Liver (tissue), 9 donors: ENCODE data around the gene PPID. TPM values are rescaled to one million over a fixed set of nuclear protein-coding genes. Genes with fewer than 3 reads are reported as not detected.
"Not testable (repeated sequence)": the region's sequence is repeated elsewhere in the genome, so short reads cannot be mapped to it uniquely, and the experiment has no call there.

Source experiments
- DNase-seq: peaks from one replicate; pipeline ENCODE4 v3.0.0-alpha.2; 2017; ENCODE audit warnings: low spot score
- H3K27ac ChIP-seq, 2 donors: one replicate each; pipeline ENCODE4 v1.7.0; 2013; ENCODE audit warnings: inconsistent platforms in 2 of 2, low read length in 2 of 2, control low read depth in 1 of 2, low read depth in 1 of 2, mild to moderate bottlenecking in 1 of 2
- H3K27me3 ChIP-seq, 4 donors: one replicate each; pipeline versions ENCODE4 v1.6.1 to v1.7.0; 2013; ENCODE audit warnings: low read length in 3 of 4, inconsistent platforms in 1 of 4, mild to moderate bottlenecking in 1 of 4, moderate library complexity in 1 of 4; ENCODE audit not compliant: control insufficient read depth in 4 of 4, insufficient read depth in 4 of 4
- H3K36me3 ChIP-seq, 4 donors: one replicate each; pipeline versions ENCODE4 v1.6.1 to v1.7.0; 2013; ENCODE audit warnings: low read length in 3 of 4, mild to moderate bottlenecking in 3 of 4, low read depth in 1 of 4, moderate library complexity in 1 of 4; ENCODE audit not compliant: control insufficient read depth in 4 of 4, insufficient read depth in 3 of 4
- H3K4me1 ChIP-seq, 4 donors: one replicate each; pipeline versions ENCODE4 v1.6.1 to v1.7.0; 2013; ENCODE audit warnings: low read length in 3 of 4, mild to moderate bottlenecking in 3 of 4, moderate library complexity in 1 of 4; ENCODE audit not compliant: control insufficient read depth in 4 of 4, insufficient read depth in 4 of 4
- H3K4me3 ChIP-seq, 3 donors: one replicate each; pipeline versions ENCODE4 v1.6.1 to v1.7.0; 2013; ENCODE audit warnings: low read length in 3 of 3, control low read depth in 1 of 3, low read depth in 1 of 3, mild to moderate bottlenecking in 1 of 3
- H3K9ac ChIP-seq, 2 donors: one replicate each; pipeline ENCODE4 v1.7.0; 2013; ENCODE audit warnings: low read length in 2 of 2, mild to moderate bottlenecking in 2 of 2, moderate library complexity in 2 of 2, control low read depth in 1 of 2, low read depth in 1 of 2
- H3K9me3 ChIP-seq, 4 donors: one replicate each; pipeline versions ENCODE4 v1.6.1 to v1.7.0; 2013; ENCODE audit warnings: low read length in 3 of 4; ENCODE audit not compliant: control insufficient read depth in 4 of 4
- EGR1 ChIP-seq, 2 donors: IDR thresholded peaks; 2 replicates each; pipeline ENCODE4 v1.6.1; 2016 to 2018; ENCODE audit warnings: antibody characterized with exemption in 2 of 2, low read depth in 2 of 2
- FOXA2 ChIP-seq: IDR thresholded peaks from 2 replicates; pipeline ENCODE4 v1.6.1; 2016; ENCODE audit warnings: antibody characterized with exemption
- GABPA ChIP-seq, 2 donors: IDR thresholded peaks in 1 of 2; conservative IDR thresholded peaks in 1 of 2; 2 replicates each; pipeline ENCODE4 v1.6.1; 2016; ENCODE audit warnings: antibody characterized with exemption in 2 of 2, mild to moderate bottlenecking in 1 of 2, moderate library complexity in 1 of 2
- HNF4A ChIP-seq, 2 donors: conservative IDR thresholded peaks; 2 replicates each; pipeline ENCODE4 v1.6.1; 2016; ENCODE audit warnings: antibody characterized with exemption in 2 of 2, mild to moderate bottlenecking in 2 of 2
- HNF4G ChIP-seq: IDR thresholded peaks from 2 replicates; pipeline ENCODE4 v1.6.1; 2016; ENCODE audit warnings: antibody characterized with exemption
- JUND ChIP-seq, 2 donors: IDR thresholded peaks; 2 replicates each; pipeline ENCODE4 v1.6.1; 2016; ENCODE audit warnings: antibody characterized with exemption in 2 of 2
- NR2F2 ChIP-seq: IDR thresholded peaks from 2 replicates; pipeline ENCODE4 v1.6.1; 2016; ENCODE audit warnings: antibody characterized with exemption
- RAD21 ChIP-seq, 2 donors: IDR thresholded peaks; 2 replicates each; pipeline ENCODE4 v1.6.1; 2016; ENCODE audit warnings: antibody characterized with exemption in 2 of 2, mild to moderate bottlenecking in 2 of 2
- SP1 ChIP-seq: IDR thresholded peaks from 2 replicates; pipeline ENCODE4 v1.6.1; 2018; ENCODE audit warnings: antibody characterized with exemption, mild to moderate bottlenecking
- TAF1 ChIP-seq: conservative IDR thresholded peaks from 2 replicates; pipeline ENCODE4 v1.6.1; 2016; ENCODE audit warnings: antibody characterized with exemption, mild to moderate bottlenecking
- WGBS: extraction: QIAGEN DNeasy Blood & Tissue Kit; methylation state at CpG from one replicate; pipeline ENCODE4 v1.1.7; 2013; 5-methylcytosine and 5-hydroxymethylcytosine counted together
- polyA plus RNA-seq, 2 donors: library from polyadenylated mRNA; stranded (reverse) in 1 of 2; unstranded in 1 of 2; fragments of 200-250 nt in 1 of 2; fragments of >200 nt in 1 of 2; fragmentation: Nextera tagmentation in 1 of 2; extraction: Ambion mirVana in 1 of 2; gene quantifications; one replicate each; pipeline versions ENCODE4 v1.2.1 to v1.2.3, GENCODE V29; 2013 to 2015
- total RNA-seq, 2 donors: library from RNA; depleted of rRNA; stranded (reverse); fragments of >200 nt; gene quantifications; one replicate each; pipeline ENCODE4 v1.2.3, GENCODE V29; 2014
- TF ChIP-seq, protein P1 (sequence below): IDR thresholded peaks from 2 replicates; pipeline ENCODE4 v1.6.1; 2016; ENCODE audit warnings: antibody characterized with exemption
- TF ChIP-seq, protein P2 (sequence below): IDR thresholded peaks from 2 replicates; pipeline ENCODE4 v1.6.1; 2016; ENCODE audit warnings: antibody characterized with exemption
- TF ChIP-seq, protein P3 (sequence below): IDR thresholded peaks from 2 replicates; pipeline ENCODE4 v1.6.1; 2016; ENCODE audit warnings: antibody characterized with exemption, mild to moderate bottlenecking
- TF ChIP-seq, protein P4 (sequence below): IDR thresholded peaks from 2 replicates; pipeline ENCODE4 v1.6.1; 2016; ENCODE audit warnings: antibody characterized with exemption
- donor health status: healthy.
- donor health status: healthy.
- donor health status: healthy.
- donor health status: healthy.
- donor health status: healthy.

PPID gene
- total and polyA plus RNA-seq, 4 donors: 14.8 to 53.6 (median 15.9) TPM

DNA sequence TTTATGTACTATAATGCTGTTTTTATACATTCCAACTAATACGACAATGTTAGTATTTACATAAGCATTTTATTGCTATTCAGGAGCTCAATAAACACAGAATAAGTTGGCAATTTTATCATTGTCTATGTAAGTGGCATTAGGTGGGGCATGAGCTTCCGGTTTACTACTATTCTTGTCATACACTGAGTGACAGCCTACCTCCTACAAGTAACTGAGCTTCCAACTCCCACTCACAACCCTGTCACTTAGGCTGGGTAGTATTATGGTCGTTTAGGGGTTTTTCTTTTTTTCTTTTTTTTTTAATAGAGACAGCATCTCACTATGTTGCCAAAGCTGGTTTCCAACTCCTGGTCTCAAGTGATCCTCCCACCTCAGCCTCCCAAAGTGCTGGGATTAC is 7.4 kb downstream of the PPID start (continued):
- TF ChIP-seq FOXA2: no peak
- TF ChIP-seq, protein P1, sequence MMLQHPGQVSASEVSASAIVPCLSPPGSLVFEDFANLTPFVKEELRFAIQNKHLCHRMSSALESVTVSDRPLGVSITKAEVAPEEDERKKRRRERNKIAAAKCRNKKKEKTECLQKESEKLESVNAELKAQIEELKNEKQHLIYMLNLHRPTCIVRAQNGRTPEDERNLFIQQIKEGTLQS: no peak
- TF ChIP-seq, protein P2, sequence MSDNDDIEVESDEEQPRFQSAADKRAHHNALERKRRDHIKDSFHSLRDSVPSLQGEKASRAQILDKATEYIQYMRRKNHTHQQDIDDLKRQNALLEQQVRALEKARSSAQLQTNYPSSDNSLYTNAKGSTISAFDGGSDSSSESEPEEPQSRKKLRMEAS: no peak
- TF ChIP-seq EGR1 (IDR thresholded peaks at IDR 0.05; ENCODE audit: low read depth in 2 of 2): no peak
- no peak for TF ChIP-seq SP1
- no peak for TF ChIP-seq HNF4G
- no peak for TF ChIP-seq GABPA (IDR thresholded peaks at IDR 0.05 in 1 of 2, conservative IDR thresholded peaks at IDR 0.05 in 1 of 2)
- TF ChIP-seq TAF1: no peak

DNA sequence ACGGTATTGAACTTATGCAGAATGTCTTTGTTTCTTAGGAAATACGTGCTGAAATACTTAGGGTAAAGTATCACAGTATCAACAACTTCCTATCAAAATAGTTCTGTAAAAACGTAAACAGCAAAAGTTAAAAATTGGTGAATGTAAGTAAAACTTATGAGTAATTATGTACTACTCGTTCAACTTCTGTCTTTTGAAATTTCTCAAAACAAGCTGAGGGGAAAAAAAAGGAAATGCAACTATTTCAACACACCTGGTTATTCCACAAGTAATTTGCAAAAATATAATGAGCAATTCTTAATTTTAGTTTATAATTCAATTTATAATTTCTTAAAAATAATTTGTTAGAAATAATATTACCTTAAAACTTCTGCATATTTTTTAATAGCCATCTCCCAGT is 8.3 kb downstream of the PPID start:
- no peaks in the 10 kb centered on the region for H3K4me1 ChIP-seq
- no peak for DNase-seq
- no peak overlapping the region for H3K9ac ChIP-seq
- H3K9me3 ChIP-seq: no peaks in the 10 kb centered on the region
- 89% methylated on average over 4 of the region's 4 CpGs for WGBS
- TF ChIP-seq EGR1 (IDR thresholded peaks at IDR 0.05; ENCODE audit: low read depth in 2 of 2) (no peak), GABPA (IDR thresholded peaks at IDR 0.05 in 1 of 2, conservative IDR thresholded peaks at IDR 0.05 in 1 of 2) (no peak), JUND (IDR thresholded peaks at IDR 0.05) (no peak), NR2F2 (no peak), FOXA2 (no peak), HNF4A (conservative IDR thresholded peaks at IDR 0.05) (no peak), TAF1 (no peak), RAD21 (IDR thresholded peaks at IDR 0.05) (no peak)
- TF ChIP-seq, protein P3, sequence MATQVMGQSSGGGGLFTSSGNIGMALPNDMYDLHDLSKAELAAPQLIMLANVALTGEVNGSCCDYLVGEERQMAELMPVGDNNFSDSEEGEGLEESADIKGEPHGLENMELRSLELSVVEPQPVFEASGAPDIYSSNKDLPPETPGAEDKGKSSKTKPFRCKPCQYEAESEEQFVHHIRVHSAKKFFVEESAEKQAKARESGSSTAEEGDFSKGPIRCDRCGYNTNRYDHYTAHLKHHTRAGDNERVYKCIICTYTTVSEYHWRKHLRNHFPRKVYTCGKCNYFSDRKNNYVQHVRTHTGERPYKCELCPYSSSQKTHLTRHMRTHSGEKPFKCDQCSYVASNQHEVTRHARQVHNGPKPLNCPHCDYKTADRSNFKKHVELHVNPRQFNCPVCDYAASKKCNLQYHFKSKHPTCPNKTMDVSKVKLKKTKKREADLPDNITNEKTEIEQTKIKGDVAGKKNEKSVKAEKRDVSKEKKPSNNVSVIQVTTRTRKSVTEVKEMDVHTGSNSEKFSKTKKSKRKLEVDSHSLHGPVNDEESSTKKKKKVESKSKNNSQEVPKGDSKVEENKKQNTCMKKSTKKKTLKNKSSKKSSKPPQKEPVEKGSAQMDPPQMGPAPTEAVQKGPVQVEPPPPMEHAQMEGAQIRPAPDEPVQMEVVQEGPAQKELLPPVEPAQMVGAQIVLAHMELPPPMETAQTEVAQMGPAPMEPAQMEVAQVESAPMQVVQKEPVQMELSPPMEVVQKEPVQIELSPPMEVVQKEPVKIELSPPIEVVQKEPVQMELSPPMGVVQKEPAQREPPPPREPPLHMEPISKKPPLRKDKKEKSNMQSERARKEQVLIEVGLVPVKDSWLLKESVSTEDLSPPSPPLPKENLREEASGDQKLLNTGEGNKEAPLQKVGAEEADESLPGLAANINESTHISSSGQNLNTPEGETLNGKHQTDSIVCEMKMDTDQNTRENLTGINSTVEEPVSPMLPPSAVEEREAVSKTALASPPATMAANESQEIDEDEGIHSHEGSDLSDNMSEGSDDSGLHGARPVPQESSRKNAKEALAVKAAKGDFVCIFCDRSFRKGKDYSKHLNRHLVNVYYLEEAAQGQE: no peak
- TF ChIP-seq, protein P4, sequence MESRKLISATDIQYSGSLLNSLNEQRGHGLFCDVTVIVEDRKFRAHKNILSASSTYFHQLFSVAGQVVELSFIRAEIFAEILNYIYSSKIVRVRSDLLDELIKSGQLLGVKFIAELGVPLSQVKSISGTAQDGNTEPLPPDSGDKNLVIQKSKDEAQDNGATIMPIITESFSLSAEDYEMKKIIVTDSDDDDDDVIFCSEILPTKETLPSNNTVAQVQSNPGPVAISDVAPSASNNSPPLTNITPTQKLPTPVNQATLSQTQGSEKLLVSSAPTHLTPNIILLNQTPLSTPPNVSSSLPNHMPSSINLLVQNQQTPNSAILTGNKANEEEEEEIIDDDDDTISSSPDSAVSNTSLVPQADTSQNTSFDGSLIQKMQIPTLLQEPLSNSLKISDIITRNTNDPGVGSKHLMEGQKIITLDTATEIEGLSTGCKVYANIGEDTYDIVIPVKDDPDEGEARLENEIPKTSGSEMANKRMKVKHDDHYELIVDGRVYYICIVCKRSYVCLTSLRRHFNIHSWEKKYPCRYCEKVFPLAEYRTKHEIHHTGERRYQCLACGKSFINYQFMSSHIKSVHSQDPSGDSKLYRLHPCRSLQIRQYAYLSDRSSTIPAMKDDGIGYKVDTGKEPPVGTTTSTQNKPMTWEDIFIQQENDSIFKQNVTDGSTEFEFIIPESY: no peak
- no peak overlapping the region for H3K27ac ChIP-seq
- H3K36me3 ChIP-seq: peaks cover 7 to 70% (median 59%) of the 10 kb centered on the region in 4 donors
- no peaks in the 10 kb centered on the region for H3K27me3 ChIP-seq
- H3K4me3 ChIP-seq: no peak overlapping the region

DNA sequence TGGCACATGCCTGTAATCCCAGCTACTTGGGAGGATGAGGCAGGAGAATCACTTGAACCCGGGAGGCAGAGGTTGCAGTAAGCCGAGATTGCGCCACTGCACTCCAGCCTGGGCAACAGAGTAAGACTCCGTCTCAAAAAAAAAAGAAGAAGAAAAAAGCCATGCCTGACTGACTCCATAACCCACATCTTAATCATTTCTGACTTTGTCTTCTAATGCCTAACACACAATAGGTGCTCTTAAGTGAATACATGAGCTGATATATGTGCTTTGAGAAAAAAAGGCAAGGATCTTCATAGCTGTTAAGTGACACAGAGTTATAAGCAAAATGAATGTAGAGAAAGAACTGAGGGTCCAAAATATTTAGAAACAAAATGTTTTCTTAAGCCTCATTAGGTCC is 10.6 kb downstream of the PPID start:
- H3K36me3 ChIP-seq: peaks cover 4 to 69% (median 57%) of the 10 kb centered on the region in 4 donors
- not testable (repeated sequence) for H3K4me3 ChIP-seq, H3K9ac ChIP-seq, H3K9me3 ChIP-seq, H3K27ac ChIP-seq, H3K27me3 ChIP-seq, H3K4me1 ChIP-seq, DNase-seq
- WGBS: 93% methylated on average over 4 of the region's 4 CpGs
